ENCODE measurements around the gene PTS.

The PTS gene

DNA sequence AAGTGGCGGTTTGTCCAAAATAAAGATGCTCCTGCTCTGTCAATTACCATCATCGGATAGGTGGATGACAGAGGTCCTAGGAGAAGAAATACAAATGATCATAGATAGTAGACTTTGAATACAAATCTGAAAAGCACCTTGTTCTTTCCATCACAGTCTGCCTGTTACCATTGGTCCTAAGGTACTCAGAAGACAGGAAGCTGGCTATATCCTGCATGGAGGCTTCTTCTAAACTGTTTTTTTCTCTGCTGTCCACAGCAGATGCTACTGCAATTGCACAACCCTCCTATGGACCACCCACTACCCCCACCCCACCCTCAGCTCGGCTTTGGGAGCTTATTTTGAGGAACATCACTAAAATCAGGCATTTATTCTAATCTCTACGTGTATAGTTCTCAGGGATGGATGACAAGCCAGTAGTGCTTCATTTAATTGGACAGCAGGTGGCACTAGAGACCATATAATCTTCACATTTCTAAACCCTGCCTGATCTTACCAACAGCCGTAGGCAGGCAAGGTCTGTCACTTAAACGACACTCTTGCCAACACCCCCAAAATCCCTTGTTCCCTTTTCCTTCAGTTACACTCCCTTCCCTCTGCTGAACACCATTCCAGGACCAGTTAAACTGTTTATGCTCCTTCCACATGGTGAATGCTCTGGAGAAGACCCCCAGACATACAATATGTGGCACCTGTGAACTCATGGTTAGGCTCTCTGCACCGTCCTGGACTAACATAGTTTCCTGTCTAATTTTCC is 6.6 kb upstream of the PTS start:
- in situ Hi-C loops (cut with MboI; ENCODE audit: low sequenced_read_pairs) = loop anchor here (5.0 to 25.0 kb wide), 2 partner anchors 58 to 1068 kb away; no protein-coding TSS in a partner anchor

DNA sequence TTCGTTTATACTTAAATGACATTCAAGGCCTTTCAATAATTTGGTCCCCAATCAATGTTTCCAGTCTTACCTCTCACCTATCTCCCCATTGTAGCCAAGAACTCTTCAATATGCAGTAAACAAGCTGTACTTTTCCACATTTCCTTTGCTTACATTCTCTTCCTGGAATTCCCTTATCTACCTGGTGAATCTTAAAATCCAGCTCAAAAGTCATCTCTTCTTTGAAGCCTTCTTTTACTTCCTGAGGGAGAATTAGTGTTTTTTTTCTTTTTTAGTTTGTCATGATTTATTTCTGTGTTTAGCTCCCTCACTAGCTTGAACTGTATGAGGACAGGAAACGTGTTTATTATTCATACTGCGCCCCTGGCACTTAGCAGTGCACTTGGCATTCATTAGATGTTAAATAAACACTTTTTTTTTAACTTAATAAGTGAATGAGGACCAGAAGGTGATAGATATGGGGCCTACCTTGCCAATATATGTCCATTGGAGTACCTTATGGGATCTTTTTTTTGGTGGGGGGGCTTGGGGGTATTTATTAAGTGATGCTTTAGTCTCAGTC is 4.9 kb upstream of the PTS start:
- in situ Hi-C loops (cut with MboI; ENCODE audit: low sequenced_read_pairs) = loop anchor here (5.0 to 25.0 kb wide), 2 partner anchors 56 to 1066 kb away; no protein-coding TSS in a partner anchor

DNA sequence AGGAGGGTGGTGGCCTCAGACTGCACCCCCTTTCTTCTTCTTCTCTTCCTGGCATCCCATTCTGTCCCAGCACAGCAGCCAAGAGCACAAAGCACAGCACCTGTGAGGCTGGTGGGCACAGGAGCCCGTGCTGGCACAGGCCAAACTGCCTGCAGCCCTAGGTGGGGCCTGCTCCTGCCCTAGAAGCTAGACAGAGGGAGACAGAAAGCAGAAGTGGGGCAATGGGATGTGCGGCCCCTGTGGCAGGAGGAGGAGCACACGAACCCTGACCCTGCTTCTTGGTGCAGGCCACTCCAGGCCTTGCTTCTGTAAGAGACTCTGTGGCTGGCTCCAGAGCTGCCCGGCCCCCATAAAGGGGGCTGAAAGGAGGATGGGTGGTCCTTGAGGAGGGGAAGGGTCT is 3.9 kb upstream of the PTS start:
- in situ Hi-C loops (cut with MboI; ENCODE audit: low sequenced_read_pairs) = loop anchor here (5.0 to 25.0 kb wide), 2 partner anchors 55 to 1065 kb away; no protein-coding TSS in a partner anchor

DNA sequence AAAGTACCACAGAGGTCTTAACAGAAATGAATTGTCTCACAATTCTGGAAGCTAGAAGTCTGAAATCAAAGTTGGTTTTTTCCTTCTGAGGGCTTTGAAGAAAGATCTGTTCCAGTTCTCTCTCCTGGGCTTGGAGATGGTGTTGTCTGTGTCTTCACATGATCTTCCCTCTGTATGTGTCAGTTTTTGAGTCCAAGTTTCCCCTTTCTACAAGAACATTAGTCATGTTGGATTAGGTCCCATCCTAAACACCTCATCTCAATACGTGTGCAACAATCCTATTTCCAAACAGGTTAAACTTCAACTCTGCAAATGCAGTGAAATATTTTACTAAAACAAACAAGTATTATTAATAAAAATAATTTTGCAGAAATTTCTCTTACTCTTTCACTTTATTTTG is 3.1 kb upstream of the PTS start:
- in situ Hi-C loops (cut with MboI; ENCODE audit: low sequenced_read_pairs) = loop anchor here (5.0 to 25.0 kb wide), 2 partner anchors 54 to 1064 kb away; no protein-coding TSS in a partner anchor

DNA sequence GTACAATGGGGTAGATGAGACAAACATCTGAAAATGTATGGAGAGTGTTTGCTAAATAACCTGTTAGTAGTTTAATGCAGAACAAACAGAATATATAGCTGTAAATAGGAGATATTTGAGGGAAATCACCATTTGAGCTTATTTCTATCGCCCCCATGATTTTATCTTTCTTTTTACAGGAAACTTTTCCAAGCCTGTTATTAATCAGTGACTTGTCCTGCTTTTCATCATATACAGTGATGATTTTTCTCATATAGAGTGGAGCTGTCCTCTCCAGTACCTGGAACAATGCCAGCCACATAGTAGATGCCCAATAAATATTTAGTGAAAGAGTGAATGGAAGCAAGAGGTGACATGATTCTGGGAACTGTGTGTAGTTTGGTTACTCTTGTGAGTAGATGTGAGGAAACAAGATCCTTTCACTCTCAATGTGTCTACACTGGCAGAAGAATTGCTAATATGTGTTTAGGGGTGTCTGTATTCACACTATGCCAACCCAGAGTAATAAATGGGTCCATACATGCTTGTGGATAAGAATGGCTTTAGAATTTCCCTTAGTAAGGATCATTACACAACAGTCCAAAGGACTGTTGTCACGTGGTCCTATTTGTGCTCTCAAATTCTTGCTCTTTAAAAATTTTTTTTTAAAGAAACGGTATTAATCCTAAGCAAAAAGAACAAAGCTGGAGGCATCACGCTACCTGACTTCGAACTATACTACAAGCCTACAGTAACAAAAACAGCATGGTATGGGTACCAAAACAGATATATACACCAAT is 2.3 kb upstream of the PTS start:
- in situ Hi-C loops (cut with MboI; ENCODE audit: low sequenced_read_pairs) = loop anchor here (5.0 to 25.0 kb wide), 2 partner anchors 53 to 1063 kb away; no protein-coding TSS in a partner anchor

DNA sequence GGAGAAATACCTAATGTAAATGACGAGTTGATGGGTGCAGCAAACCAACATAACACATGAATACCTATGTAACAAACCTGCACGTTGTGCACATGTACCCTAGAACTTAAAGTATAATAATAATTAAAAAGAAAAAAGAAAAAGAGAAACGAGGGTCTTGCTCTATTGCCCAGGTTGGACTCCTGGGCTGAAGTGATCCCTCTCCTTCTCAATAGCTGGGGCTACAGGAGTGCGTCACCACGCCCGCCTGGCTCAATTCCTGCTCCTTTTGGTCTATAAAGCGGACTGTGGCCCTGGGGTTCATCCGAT is 521 bp upstream of the PTS start:
- in situ Hi-C loops (cut with MboI; ENCODE audit: low sequenced_read_pairs) = no loop called here

DNA sequence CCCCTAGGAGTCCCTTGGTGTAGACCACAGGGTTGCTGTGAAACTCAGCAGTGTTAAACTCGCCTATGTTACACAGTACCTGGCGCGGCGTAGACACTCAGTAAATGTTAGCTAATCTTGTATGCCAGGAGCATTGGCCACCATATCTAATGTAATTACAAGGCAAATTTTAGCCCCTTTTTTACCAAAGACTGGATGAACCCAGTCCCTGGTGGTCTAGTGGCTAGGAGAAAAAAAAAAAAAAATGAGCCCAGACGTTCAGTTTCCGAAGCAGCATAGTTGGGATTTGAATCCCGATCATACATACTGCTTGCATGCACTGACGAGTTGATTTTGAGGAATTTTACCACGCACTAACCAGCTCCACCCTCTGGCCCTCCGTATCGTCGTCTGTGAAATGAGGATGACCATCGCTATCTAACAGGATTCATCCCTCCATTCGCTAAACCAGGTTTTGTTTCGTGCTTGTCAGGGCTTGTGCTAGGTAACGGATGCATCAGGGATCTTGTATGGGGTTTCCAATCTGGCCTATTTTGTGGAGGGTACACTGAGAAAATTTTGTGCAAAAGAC is 688 bp downstream of the PTS start:
- in situ Hi-C loops (cut with MboI; ENCODE audit: low sequenced_read_pairs) = no loop called here

DNA sequence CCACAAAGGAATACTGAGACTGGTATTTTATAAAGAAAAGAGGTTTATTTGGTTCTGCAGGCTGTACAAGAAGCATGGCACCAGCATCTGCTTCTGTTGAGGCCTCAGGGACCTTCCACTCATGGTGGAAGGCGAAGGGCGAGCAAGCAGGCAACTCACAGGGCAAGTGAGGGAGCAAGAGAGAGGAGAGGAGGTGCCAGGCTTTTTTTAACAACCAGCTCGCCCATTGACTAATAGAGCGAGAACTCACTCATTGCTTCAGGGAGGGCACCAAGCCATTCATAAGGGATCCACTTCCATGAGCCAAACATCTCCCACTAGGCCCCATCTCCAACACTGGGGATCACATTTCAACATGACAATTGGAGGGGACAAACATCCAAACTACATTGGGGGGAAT is 1.2 kb downstream of the PTS start:
- in situ Hi-C loops (cut with MboI; ENCODE audit: low sequenced_read_pairs) = no loop called here

DNA sequence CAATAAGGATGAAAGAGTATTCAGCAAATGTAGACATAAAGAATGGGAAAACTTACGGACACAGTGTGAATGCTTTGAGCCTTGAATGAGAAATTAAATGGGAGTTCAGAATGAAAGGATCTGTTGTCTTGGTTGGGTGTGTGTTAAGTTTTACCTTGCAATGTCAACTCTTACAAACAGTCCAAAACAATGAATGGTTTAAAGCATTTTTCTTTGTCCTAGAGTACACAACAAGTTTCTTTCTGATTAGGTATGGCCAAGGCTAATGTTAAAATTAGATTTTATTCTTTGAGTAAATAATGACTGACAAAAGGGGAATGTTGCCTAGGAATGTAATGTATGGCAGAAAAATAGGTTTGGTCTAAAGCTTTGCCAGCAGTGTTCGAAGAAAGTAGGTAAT is 2.5 kb downstream of the PTS start:
- in situ Hi-C loops (cut with MboI; ENCODE audit: low sequenced_read_pairs) = no loop called here

DNA sequence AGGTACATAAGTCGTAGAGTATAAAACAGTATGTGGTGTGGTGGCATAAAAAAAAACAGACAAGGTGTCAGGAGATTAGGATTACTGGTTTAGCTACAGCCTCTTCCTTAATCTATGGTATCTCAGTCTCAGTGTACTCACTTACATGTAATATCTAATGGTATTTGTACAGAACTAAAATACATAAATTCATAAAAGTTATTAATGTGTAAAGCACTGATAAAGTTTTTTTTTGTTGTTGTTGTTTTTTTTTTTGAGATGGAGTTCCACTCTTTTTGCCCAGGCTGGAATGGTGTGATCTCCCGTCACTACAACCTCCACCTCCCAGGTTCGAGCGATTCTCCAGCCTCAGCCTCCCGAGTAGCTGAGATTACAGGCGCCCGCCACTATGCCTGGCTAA is 2.9 kb downstream of the PTS start:
- in situ Hi-C loops (cut with MboI; ENCODE audit: low sequenced_read_pairs) = no loop called here

DNA sequence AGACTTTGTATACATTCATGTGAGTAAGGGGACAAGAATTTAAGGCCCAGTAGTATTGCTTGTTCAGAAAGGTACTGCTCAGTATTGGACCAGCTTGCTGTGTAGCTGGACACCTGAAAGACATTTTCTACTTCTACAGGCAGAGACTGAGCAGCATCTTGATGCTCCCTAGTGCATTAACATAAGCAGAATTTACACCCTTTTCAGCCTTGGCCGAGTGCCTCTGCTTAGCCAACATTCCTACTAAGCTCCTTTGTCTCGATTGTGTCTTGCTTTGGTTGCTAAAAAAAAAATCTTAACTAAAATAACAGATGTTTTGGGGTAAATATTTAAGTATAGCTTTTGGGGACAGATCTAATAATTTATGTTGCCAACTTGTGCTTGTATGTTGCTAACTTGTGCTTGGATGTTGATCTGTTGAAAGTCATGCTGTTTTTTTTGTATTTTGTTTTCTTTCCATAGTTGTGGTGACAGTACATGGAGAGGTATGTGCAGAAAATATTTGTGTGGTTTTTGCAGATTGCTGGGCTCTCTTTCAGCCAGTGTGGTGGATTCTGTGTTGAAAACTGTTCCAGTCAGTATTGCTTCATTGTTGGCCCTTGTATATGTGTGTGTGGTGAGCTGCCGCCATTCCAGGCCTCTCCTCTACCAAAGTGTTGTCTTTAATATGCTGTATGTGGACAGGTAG is 3.7 kb downstream of the PTS start:
- in situ Hi-C loops (cut with MboI; ENCODE audit: low sequenced_read_pairs) = no loop called here

DNA sequence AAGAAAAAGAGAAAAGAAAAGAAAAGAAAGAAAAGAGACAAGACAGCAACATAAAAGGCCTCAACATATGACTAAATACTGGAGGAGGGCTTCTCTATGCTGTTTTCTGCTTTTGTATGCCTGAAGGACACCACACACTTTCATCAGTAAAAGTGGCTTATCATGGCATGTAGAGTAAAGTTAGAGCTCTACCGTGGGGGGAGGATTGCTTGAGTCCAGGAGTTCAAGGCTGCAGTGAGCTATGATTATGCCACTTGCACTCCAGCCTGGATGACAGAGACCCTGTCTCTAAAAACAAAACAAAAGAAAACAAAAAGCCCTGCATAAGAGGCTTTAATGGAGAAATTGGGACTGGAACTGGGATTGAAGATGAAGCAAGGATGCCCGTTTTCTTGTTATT is 5.7 kb downstream of the PTS start:
- in situ Hi-C loops (cut with MboI; ENCODE audit: low sequenced_read_pairs) = no loop called here

DNA sequence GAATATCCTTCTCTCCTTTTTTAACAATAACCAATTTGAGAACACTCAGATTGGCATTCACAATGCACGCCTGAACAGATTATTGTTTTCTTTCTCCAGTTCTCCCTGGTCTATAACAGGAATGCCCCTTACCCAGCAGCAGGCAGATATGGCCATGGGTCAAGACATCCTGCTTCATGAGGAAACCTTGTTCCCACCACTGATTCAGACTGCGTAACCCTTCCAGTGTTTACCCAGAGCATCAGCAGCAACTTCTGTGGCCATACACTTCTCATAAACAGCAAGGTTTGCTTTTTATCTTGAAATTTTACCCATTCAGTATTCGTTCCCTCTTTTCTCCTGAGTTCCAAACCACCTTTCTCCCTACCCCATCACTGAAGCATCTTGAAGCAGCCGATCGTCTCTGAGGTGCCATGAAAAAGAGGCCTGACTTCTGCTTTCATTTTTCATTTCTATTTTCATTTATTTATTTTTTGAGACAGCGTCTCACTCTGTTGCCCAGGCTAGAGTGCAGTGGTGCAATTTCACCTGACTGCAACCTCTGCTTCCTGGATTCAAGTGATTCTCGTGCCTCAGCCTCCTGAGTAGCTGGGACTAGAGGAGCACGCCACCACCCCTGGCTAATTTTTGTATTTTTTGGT is 9.6 kb downstream of the PTS start:
- in situ Hi-C loops (cut with MboI; ENCODE audit: low sequenced_read_pairs) = no loop called here

DNA sequence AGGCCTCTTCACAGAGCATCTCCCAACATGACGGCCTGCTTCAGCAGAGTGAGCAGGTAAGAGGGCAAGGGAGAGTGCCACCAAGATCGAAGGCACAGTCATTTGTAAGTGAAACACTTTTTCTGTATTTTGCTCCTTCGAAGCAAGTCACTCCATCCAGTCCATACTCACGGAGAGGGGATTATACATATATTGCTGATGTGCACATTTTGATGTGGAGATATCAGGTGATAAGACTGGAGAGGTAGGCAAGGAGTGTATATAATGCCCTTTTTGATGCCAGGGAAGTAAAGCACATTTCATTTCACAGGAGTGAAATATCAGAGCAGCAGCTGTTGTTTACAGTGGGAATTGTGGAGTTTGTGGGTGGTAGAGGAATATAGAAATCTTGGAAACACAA is 11.2 kb downstream of the PTS start:
- in situ Hi-C loops (cut with MboI; ENCODE audit: low sequenced_read_pairs) = no loop called here

DNA sequence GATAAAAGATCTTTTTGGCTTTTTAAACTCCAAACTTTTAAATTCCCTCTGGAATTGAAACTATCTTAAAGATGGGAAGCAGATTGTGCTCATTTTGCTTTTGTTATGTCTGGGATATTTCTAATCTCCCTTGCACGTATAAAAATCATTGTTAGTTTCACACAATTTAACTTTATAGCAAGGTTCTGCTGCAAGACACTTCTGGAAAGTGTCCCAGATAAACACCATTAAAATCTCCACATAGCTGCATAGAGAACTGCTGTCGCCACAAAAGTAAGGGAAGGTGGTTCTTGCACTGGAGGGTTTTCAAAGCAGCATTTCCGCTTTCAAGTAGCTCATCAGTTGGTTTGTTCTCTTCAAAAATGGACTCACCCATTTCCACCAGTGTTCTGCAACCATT is 11.8 kb downstream of the PTS start:
- in situ Hi-C loops (cut with MboI; ENCODE audit: low sequenced_read_pairs) = no loop called here

DNA sequence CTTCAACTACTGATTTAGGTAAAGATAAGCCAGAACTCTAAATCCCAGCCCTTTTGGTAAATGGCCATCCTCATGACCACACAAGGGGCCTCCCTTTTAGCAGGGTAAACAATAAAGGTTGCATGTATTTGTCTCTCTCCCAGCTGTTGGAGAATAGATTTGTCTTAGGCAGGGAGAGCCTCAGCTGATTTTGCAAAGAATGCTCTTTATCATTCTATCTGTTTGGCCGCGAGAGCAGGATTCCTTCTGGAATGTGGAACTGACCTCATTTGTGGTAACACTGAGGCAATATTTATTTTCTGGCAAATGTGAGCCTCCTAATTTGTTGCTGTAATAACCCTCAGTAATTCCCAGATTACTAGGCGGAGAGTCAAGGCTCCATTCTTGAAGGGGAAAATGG is 15.3 kb downstream of the PTS start:
- in situ Hi-C loops (cut with MboI; ENCODE audit: low sequenced_read_pairs) = no loop called here

DNA sequence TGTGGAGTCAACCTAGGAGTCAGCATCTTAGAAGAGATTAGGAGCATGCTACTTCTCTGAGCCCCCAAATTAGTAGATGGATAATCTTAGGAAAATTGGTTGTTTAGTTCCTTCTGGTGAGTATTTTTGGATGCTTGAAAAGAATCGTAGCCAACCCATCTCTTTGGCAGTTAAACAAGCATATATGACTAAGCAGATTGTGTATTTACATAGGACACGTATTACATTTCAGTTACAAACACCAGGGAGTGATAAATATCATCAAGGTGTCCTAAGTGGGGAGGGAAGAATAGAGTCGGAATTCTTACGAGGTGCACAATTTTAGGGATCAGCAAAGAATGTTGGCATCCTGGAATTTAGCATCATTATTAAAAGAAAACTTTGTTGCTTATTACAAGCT is 21.0 kb downstream of the PTS start:
- in situ Hi-C loops (cut with MboI; ENCODE audit: low sequenced_read_pairs) = no loop called here

DNA sequence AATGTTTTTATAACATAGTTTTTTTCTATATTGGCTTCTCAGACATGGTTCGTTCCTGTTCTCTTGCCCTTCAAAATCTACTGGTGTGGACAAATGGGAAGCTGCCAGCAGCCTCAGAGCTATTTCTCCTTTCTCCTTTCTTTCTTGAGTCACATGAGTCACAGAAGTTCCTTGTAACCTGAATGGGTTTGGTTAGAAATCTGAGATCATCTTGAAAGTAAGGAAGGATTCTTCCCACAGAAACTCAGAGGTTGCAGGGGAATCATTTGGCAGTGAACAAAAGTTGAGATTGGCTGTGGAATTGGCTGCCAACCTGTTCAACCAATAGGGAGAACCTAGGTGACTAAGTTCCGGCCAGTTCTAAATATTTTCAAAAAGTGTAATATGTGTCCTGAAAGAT is 22.0 kb downstream of the PTS start:
- in situ Hi-C loops (cut with MboI; ENCODE audit: low sequenced_read_pairs) = no loop called here

DNA sequence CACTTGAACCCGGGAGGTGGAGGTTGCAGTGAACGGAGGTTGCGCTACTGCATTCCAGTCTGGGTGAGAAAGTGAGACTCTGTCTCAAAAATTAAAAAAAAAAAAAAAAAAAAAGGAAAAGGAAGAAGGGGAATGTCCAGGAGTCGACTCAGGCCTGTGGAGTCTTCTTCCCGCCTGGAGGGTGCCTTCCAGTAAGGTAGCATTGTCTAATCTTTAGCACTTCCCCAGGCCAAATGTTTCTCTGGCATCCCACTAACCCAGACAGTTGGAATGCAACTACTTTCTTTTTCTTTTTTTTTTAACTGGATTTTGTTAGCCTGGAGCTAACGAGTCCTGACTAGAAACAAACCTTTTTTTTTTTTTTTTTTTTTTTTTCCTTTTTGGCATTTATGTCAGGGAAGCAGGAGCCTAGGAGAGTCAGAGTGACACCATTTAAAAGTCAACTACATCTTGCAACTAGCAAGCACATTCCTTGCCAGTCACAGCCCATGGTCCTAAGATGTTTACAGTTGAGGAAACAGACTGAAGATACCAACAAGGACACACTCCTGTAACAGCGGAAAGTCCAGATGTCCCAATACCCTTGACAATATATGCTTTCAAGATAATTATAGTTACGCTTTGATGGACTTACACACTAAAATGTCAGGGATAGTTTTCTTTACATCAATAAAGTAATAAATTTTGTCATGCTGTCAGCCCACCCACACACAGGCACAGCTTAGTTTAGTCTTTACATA is 23.8 kb downstream of the PTS start:
- in situ Hi-C loops (cut with MboI; ENCODE audit: low sequenced_read_pairs) = no loop called here

Data from HL-60/S4 treated with retinoic acid at 250 ng/mL for 4 days and 3 days (cell line).